Hematopoietic multipotent progenitor cell treated with erythropoietin and hydrocortisone succinate and interleukin-3 and kit ligand, for 17 days (in vitro differentiated cells): ENCODE measurements around the gene UBAP1L.
"Not testable (repeated sequence)": the region's sequence is repeated elsewhere in the genome, so short reads cannot be mapped to it uniquely, and the experiment has no call there.

Source experiments
- DNase-seq: peaks from one replicate; pipeline ENCODE4 v3.0.0-alpha.2; 2015; ENCODE audit warnings: low spot score

The UBAP1L gene

DNA sequence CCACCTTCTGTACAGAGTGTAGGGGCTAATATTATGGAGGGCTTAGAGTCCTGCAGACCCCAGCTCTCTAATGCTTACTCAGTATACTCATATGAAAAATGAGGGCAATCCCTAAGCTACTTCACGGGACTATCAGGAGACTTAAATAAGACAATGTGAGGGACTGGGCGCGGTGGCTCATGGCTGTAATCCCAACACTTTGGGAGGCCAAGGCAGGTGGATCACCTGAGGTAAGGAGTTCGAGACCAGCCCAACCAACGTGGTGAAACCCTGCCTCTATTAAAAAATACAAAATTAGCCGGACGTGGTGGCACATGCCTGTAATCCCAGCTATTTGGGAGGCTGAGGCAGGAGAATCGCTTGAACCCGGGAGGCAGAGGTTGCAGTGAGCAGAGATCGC, 15.2 kb downstream of the UBAP1L start:
- not testable (repeated sequence) for DNase-seq

DNA sequence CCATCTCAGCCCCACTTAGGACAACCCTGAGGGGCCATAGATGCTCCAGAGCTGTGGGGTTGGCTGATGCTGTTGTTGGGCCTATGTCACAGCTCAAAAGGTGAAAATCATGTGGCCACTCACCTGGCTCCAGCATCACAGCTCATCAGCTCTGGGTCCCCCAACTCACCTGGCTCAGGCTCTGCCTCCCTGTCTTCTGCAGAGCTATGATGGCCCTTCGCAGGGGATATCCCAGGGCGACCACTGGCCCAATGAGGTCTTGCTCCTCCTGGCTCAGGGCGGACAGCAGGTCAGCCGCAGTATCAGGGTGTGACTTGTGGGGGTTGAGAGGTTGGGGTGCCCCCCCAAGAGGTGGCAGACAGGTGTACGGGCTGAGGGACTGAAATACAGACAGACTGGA, 15.7 kb downstream of the UBAP1L start:
- DNase-seq: no peak

DNA sequence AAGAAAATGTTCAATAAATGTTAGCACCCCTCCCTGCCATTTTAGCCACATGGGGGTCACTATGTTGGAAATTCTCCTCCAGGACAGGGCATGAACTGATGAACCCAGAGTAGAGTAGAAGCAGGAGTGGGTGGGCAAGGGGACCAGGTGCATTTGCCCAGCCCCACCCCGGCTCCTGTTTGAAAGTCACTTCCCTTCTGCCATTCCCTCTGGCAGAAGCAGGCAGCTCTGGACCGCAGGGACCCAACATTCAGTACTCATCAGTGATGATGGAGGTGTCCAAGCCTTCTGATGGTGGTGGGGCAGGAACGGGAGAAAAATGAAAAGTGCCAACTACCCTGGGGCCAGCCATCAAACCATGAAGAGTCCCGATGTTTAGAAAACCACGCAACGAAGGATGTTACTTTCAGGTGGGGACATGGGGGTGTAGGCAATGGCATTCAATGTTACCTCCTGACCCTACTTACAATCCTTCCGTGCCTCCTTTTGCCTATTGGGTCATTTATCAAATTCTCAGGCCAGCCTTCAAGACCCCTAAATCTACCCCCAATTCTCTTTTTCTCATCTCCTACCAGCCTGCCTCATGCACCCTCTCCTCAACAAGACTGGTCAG, 17.2 kb downstream of the UBAP1L start:
- no peak for DNase-seq

DNA sequence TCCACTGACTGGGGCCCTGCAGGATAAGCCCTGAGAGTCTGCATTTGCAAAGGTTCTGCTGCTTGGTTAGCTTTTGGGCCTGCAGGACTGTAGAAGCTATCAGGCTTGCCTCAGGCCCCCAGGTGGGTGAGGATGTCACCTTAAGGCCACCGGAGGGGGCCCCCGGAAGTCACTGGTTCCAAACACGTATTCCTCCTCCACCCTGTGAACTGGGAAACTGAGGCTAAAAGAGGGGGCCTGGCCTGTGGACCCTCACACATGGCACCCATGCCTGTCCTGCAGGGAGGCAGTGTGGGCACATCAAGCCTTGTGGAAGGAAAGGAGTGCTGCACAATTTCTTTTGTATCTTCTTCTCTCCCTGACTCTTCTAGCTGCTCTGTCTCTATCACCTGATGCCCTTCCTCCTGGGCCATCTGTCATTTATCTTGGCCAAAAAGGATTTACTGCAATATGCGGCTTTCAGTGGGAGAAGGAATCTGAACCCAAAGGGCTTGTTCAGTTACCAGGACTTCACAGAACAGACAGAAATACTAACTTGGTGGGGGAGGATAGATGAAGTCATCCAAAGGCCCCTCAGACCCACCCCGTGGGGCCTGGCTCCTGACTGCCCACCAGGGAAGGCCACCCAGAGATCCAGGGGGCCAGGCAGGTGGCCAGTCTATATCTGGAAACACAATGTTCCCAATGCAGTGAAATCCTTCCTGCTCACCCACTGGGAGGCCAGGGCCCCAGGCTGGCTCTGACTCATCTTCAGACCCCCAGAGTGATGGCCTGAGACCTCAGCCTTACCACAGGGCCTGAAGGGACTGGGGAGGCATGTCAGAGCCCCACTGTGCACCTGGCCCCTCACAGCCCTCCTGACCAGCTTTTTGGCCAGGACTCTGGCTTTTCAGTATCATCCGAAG, 18.3 kb downstream of the UBAP1L start:
- DNase-seq: no peak

DNA sequence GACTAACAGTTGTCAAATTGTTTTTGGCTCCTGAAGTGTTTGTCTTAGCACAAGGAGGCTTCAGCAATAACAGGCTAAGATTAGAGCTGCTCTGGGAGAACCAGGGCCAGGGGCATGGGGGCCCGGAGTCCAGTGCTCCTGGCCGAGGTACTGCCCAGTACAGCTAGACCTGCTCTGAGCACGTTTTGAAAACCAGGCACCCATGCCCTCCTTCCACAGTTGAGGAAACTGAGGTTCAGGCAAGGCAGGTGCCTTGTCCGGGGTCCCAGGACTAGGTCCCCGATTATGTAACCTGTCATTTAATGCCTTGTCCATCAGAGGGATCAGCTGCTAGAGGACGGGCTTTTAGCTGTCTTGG, 19.3 kb downstream of the UBAP1L start:
- DNase-seq: no peak

DNA sequence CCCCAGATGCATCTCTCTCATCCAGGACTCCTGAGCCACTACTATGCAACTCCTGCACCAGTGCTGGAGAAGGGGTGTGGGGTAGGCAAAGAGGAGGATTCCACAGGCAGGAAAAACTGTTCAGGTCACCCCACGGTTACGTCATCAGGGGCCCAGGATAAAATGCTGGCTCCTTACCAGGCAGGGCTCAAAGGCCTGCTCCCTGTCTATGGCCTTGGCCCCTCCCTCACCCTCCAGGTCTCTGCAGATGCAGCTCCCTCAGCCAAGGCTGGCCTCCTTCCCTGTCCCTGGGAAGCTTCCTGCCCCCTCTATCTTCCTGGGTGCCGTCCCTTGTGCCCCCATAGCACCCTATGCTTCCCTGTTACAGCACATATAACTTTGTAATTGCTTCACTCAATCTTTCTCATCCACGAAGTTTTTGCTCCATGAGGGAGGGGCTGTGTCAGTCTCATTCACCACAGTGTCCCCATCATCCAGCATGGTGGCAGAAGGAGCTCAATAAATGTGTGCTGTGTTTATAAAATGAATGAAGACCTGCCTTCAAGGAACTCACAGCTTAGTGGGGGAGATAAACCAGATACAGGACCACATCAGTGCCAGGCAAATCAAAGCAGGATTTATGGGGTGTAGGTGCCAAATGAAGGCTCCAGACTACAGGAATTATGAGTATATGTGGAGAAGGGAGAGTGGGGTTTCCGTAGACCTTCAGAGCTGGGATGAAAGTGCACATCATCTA, 19.8 kb downstream of the UBAP1L start:
- DNase-seq: no peak

DNA sequence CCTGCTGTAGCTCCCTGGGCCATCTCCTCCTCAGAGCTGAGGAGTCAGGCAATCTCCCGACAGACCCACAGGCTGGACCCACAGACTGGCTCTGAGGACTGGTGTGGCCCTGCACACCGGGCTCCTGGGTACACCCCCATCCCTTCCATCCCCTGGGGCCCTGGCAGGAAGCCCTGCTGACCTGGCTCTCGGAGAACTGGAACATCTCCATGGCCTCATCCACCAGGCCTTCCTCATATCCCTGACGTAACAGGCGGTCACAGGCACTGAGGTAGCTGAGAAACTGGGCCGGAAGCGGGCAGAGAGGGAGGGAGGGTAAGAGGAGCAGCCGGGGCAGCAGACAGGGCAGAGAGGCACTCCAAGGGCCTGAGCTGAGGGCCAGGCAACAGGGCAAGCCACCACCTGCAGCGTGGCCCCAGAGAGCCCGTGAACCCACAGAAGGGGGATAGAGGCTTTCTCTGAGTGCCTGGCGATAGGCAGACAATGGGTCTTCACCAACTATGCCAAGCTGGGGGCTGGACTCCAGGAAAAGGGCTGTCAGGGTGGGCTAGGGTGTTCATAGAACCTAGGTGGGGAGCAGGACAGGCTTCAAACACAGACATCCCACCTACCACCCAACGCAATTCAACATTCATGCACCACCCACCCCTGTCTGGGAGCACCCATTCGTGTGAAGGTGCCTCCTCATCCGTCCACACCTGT, 20.6 kb downstream of the UBAP1L start:
- DNase-seq: no peak

DNA sequence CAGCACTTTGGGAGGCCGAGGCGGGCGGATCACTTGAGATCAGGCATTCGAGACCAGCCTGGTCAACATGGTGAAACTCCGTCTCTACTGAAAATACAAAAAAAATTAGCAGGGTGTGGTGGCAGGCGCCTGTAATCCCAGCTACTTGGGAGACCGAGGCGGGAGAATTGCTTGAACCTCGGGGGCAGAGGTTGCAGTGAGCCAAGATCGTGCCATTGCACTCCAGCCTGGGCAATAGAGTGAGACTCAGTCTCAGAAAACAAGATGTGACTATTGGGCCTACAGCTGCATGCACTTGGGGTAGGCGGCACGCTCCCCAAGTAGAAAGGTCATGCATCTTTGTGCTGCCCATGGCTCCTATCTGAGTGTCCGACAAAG, 21.2 kb downstream of the UBAP1L start:
- DNase-seq: not testable (repeated sequence)

DNA sequence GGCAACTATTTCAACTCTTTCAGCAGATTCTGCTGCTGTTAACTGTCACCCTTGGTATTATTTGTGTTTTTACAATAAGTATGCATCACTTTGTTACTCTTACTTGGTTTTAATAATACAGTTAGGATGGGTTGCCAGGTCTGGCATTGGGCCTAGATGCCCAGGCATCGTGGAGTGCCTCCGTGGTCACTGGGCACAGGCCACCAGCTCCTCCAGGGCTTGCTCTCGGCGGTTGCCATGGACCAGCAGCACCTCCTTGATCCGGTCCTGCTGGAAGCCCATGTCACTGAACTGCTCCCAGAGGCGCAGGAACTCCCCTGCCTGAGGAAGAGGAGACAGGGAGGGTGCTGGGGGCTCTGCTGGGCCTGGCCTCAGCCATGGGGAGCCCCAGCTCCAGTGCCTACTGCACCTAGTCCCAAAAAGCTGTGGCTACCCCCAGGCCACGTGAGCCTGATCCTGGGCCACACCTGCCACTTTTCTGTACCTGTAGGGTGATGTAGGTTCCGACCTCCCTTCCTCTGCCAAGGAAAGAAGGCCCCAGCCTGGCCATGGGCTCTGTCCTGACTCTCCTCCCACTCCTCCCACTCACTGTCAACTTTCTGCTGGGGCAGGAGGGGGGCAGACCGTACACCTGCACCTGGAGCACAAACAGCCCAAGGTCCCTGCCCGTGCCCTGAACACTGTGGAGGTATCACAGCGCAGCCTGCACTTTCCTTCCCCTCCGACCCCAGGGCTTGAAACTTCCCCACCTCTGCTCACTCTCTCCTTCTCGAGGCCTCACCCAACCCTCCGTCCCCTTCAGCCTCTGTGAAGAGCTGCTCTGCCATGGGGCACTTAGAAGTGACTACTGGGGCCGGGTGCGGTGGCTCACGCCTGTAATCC, 21.8 kb downstream of the UBAP1L start:
- no peak for DNase-seq

DNA sequence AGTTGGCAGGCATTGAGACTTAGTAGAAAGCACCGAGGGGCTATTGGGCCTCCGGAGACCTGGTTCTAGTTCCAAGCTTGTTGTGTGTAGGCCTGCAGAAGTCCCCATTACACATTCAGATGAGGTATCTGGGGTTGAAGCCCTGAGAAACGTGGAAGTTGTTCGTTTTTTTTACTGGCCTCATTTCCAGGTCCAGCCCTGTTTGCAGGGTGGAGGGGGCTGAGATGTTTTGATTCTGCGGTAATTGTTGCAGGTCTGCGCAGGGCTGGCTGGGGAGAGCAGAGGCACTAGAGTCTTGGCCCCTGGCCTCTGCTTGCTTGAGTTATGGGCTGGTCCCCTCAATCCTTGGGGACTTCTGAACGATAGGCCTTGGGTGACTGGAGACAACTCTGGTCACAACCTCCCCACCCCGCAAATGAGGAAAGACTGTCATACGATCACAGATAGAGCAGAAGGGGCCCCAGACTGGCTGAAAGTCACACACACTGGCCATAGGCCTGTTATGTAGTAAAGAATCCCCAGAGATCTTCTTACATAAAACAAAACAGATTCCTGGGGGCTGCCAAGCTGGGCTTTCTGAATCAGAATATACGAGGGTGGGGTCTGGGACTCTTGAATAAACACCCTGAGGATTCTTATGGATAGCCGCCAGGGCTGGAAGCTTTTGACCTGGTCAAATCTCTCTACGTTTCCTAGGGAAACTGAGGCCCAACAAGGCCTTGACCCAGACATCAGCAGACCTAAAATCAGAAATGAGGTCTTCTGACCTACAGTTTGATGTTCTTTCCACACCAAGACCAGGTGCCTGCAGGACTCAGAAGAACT, 22.8 kb downstream of the UBAP1L start:
- DNase-seq: no peak

DNA sequence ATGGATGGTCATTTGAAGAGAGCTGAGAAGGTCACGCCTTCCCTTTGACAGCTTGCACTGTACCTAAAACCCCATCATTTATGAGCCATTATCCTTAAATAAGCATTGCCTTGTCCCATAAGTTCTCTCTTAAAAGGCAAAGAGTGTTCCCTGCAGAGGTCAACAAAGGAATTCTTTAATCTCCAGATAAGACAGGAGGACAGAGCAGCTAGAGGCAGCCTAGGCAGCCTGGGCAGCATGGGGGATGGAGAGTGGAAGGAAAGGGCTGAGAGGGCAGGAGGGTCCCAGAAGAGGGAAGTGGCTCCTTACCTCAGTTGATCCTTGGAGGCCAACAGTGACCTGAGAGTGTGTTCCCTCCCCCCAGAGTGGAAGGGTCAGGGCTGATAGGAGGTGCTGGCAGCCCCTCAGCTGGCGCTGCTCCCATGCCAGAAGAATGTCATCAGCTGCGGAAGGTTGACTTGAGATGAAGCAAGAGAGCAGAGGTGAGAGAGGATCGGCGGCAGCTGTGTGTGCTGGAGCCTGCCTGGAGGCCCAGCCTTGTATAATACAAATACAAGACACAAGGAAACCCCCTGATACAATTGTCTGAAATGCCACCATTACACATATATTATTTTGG, 25.7 kb downstream of the UBAP1L start:
- no peak for DNase-seq

DNA sequence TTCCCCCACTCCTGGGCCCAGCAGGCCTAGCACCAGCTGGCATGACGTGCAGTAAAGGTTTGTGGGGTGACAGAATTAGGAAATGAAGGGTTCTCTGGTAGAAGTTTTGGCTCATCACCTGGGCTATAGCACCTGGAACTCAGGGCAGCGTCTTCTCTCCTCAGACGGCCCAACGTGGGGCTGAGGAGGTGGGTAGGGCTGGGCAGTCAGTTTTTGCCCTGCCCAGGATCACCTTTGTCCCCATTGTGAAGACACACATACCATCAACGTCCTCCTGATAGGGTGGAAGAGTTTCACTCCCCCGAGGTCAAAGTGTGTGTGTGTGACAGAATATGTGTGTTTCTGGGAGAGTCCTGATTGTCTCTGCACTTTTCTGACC, 26.4 kb downstream of the UBAP1L start:
- no peak for DNase-seq

DNA sequence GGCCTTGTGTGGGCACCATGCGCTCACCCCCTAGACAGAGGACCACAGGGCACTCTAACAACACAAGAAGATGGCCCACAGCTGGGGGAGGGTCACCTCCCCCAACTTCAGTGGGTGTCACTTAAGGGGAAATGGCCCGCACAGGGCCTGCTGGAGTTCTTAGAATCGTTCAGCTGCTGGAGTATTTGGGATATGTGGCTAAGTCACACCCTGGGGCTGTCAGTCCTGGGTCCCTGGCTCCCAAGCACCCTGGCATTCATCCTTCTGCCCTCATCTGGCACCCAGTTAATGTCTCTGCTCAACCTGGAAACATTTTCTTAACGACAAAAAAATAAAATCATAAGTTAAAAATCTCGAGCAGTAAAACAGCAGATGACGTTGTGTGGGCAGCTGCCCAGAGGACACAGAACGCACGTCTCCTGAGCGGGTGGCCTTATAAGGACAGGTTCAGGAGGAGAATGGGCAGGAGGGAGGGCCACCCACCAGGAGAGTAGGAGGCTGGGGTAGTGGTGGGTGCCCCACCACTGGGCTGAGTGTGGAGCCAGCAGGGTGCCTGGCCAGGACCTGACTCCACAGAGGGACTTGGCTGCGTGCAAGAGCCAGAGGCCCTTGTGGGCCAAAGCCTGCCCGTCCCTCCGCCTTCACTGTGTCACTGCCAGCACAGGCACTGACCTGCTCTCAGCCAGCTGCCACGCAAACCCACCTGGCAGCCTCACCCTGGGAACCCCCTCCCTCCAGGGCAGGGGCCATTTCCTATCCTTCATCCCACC, 26.9 kb downstream of the UBAP1L start:
- DNase-seq: no peak

DNA sequence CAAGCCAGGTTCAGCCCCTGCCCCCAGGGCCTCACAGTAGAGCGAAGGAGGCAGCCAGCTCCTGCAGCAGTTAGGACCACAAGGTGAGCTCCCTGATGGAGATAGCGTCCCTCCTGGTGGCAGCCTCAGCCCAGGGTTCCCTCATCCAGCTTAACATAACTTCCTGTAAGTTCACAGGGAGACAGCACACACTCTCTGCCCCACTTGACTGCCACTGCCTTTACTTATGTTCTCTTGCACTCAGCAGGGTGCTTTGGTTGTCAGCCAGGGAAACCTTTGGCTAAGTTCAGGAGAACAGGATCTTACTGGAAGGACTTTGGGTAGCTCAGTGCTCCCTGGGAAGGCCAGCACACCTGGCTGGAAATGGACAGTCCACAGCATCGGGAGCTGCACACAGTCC, 27.6 kb downstream of the UBAP1L start:
- no peak for DNase-seq

DNA sequence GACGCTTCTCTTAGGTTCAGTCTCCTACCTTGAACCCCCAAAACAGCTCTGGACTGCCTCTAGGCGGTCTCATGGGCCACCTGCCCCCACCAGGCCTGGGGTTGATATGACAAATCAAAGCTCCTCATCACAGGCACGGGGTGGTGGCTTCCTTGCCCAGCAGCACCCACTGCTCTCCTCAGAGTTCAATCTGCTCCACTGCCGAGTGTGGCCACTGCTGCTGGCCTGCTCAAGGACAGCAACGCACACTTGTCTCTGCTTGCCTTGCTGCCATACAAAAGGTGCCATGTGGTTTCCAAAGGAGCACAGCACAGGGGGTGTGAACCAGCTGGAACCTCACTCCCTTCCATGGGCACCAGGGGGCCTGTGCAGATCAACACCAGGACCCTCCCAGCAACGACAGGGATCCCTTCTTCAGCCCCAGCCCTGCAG, 28.3 kb downstream of the UBAP1L start:
- no peak for DNase-seq

DNA sequence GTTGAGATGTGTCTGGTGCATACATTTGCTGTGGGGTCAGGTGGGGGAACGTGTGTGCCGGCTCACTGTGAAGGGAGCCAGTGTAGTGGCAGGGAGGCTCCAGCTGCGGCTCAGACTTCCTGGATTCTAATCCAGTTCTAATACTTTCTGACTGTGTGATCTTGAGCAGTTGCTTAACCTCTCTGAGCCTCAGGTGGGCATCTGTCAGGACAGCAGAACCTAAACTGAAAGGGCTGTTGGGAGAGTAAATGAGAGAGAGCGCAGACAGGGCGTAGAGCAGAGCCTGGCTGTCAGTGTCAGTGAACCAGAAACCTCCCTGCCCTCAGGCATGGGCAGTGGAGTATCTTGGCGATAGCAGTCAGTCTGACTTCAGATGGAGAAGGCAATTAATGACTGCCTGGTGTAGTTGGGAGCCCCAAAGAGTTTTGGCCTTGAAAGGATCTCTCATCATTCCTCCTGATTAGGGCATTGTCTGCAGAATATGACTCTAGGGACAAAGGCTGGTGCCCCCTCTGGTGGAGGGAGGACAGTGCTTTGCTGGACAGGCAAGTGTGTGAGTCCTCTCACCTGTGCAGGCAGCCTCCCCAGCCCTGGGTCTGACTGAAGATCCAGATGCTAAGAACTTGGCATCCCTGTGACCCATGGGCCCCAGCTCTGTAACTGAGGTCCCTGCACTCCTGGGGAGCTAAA, 28.9 kb downstream of the UBAP1L start:
- DNase-seq: no peak

DNA sequence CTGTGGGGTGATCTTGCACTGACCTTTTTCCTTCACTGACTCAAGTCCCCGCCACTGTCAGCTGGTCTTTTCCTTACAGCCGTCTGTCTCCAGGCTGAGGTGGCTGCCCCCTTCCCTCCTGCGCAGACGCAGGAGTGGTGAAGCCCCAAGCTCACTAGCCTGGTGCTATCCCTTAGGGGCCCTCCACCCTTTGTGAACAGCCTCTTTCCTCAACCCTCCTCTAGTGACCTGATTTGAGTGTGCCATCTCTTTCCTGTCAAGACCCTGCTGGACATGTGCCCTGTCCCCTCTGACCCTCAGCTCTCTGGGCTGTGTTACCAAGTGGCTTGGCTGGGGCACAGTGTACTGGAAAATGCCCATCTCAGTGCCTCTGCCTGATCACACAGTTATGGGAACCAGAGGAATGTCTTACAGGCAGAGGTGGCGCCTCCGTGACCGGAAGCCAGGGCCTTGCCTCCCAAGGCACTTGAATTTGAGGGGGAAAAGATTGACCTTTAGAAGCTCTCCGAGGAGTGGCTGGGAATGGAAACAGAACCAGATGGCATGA, 29.7 kb downstream of the UBAP1L start:
- DNase-seq: no peak

DNA sequence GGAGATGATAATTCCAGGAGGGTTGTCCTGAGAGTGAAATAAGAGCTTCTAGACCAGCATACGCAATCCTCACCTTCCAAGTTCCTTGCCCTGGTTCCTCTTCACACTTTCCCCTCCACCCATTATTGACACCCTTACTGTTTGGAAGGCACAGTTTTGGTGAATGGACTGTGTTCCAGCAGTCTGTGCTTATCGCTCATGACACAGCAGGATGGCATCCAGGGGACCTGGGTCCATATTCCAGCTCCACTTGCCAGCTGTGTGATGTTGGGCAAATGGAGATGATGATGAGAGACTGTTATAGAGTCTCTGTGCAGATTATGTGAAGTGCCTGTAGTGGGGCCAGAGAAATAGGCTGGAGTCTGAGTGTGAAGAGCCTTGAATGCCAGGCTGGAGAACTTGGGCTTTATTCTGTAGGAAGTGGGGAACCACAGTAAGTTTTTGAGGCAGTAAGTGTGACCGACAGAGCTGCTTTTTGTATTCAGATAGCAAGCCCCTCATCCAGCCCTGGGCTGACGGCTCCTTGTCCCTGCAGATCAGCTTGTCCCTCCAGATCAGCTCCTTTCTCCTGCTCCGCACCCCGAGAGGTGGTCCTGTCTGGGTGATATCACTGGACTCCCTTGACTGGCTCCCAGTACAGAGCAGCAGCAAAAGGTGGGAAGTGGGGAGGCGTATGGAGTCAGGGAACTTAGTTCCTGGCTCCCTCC, 30.3 kb downstream of the UBAP1L start:
- DNase-seq: no peak
